Measurements from ENCODE around the gene FER.

FER gene

GRCh38 chr5:109196087-109196822 is 448.6 kb downstream of the FER start:
- DNase-seq: no peak

GRCh38 chr5:109196823-109197160 is 449.1 kb downstream of the FER start:
- no peak for DNase-seq

GRCh38 chr5:109199289-109199688 is 451.6 kb downstream of the FER start:
- no peak for DNase-seq

GRCh38 chr5:109199799-109200620 is 452.3 kb downstream of the FER start:
- DNase-seq: no peak

- no peak for DNase-seq
Observed at GRCh38 chr5:109215040-109215439, 467.3 kb downstream of the FER start.

GRCh38 chr5:109218818-109219217 is 471.1 kb downstream of the FER start:
- no peak for DNase-seq

- DNase-seq: no peak
Observed at GRCh38 chr5:109223531-109223930, 475.8 kb downstream of the FER start.

GRCh38 chr5:109224276-109224882 is 476.7 kb downstream of the FER start:
- DNase-seq: no peak

GRCh38 chr5:109225716-109226625 is 478.3 kb downstream of the FER start:
- no peak for DNase-seq

GRCh38 chr5:109230369-109230768 is 482.7 kb downstream of the FER start:
- DNase-seq: no peak

GRCh38 chr5:109231331-109231730 is 483.6 kb downstream of the FER start:
- no peak for DNase-seq

- no peak for DNase-seq
Observed at GRCh38 chr5:109234381-109234780, 486.7 kb downstream of the FER start.

GRCh38 chr5:109239456-109239855 is 491.8 kb downstream of the FER start:
- DNase-seq: no peak

- no peak for DNase-seq
Observed at GRCh38 chr5:109242518-109242917, 494.8 kb downstream of the FER start.

- DNase-seq: no peak
Observed at GRCh38 chr5:109246395-109246794, 498.7 kb downstream of the FER start.

All from CD4-positive, alpha-beta T cell treated with Interleukin-17A for 4 hours (primary cell).